ENCODE measurements around the gene GHDC. TPM values are rescaled to one million over a fixed set of nuclear protein-coding genes. Genes with fewer than 3 reads are reported as not detected.
A peak's percentile ranks its signal among the peaks of the same experiment; 100 is the strongest.

Gene GHDC
- total RNA-seq, 1 experiment from 2014 or later = 7.5 TPM

DNA sequence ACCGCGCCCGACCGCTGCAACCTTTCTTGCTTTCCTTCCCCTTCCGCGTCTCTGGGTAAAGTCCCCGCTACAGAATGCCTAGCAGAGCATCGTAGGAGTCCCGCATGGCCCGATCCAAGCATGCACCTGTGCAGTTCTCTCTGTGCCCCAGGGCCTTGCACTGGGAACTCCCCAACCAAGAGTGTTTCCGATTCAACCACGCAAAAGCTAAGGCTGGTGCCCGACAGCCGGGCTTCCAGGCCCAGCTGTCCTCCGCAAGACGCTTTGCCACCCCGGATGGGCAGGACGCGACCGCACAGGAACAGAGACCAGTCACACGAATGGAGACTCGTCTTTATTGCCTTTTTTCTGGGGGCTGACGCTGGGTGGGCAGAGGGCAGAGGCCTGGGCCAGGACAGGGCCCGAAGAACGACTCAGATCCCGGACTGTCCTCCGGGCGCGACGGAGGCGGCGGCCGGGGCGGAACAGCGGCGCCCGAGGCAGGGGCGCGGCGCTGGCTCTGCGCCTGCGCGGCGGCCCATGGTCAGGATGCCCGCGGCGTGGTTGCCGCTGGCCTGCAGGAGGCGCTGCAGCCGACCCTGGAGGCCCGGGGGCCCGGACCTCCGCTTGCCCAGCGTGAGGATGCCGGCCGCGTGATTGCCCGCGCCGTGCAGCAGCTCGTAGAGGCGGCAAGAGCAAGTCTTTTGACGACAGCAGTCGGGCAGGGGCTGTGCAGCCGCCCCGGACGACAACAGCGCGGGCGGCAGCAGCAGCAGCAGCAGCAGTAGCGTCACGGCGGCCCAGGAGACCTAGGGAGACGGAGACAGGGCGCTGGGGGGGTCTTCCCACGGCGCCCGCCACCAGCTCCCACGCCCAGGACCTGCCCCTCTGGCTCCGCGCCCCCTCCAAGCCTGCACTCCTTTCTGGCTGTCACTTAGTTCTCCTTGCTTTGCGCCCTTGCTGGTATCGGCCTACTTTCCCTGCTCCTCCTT lies 10.3 kb downstream of the GHDC start (continued):
- TF ChIP-seq, protein P1, sequence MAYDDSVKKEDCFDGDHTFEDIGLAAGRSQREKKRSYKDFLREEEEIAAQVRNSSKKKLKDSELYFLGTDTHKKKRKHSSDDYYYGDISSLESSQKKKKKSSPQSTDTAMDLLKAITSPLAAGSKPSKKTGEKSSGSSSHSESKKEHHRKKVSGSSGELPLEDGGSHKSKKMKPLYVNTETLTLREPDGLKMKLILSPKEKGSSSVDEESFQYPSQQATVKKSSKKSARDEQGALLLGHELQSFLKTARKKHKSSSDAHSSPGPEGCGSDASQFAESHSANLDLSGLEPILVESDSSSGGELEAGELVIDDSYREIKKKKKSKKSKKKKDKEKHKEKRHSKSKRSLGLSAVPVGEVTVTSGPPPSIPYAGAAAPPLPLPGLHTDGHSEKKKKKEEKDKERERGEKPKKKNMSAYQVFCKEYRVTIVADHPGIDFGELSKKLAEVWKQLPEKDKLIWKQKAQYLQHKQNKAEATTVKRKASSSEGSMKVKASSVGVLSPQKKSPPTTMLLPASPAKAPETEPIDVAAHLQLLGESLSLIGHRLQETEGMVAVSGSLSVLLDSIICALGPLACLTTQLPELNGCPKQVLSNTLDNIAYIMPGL (CRISPR knock-in tag; IDR thresholded peaks at IDR 0.05) = no peak
- TF ChIP-seq NR3C1 (CRISPR knock-in tag; conservative IDR thresholded peaks at IDR 0.05; ENCODE audit: low read depth) = peak; percentile 94; the same call in 1 of the 2 replicates
- TF ChIP-seq, protein P2, sequence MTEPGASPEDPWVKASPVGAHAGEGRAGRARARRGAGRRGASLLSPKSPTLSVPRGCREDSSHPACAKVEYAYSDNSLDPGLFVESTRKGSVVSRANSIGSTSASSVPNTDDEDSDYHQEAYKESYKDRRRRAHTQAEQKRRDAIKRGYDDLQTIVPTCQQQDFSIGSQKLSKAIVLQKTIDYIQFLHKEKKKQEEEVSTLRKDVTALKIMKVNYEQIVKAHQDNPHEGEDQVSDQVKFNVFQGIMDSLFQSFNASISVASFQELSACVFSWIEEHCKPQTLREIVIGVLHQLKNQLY (CRISPR knock-in tag; IDR thresholded peaks at IDR 0.05) = no peak
- peak; percentile 68 for TF ChIP-seq ZNF263 (CRISPR knock-in tag; IDR thresholded peaks at IDR 0.05; ENCODE audit: low read depth)
- TF ChIP-seq CREM (CRISPR knock-in tag; IDR thresholded peaks at IDR 0.05) = peak; percentile 63; the same call in 1 of the 2 replicates
- no peak for TF ChIP-seq GRHL2 (CRISPR knock-in tag; IDR thresholded peaks at IDR 0.05; ENCODE audit: insufficient replicate concordance, severe bottlenecking)
- TF ChIP-seq, protein P3, sequence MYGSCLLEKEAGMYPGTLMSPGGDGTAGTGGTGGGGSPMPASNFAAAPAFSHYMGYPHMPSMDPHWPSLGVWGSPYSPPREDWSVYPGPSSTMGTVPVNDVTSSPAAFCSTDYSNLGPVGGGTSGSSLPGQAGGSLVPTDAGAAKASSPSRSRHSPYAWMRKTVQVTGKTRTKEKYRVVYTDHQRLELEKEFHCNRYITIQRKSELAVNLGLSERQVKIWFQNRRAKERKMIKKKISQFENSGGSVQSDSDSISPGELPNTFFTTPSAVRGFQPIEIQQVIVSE (CRISPR knock-in tag; IDR thresholded peaks at IDR 0.05; ENCODE audit: borderline replicate concordance) = no peak
- TF ChIP-seq, protein P4, sequence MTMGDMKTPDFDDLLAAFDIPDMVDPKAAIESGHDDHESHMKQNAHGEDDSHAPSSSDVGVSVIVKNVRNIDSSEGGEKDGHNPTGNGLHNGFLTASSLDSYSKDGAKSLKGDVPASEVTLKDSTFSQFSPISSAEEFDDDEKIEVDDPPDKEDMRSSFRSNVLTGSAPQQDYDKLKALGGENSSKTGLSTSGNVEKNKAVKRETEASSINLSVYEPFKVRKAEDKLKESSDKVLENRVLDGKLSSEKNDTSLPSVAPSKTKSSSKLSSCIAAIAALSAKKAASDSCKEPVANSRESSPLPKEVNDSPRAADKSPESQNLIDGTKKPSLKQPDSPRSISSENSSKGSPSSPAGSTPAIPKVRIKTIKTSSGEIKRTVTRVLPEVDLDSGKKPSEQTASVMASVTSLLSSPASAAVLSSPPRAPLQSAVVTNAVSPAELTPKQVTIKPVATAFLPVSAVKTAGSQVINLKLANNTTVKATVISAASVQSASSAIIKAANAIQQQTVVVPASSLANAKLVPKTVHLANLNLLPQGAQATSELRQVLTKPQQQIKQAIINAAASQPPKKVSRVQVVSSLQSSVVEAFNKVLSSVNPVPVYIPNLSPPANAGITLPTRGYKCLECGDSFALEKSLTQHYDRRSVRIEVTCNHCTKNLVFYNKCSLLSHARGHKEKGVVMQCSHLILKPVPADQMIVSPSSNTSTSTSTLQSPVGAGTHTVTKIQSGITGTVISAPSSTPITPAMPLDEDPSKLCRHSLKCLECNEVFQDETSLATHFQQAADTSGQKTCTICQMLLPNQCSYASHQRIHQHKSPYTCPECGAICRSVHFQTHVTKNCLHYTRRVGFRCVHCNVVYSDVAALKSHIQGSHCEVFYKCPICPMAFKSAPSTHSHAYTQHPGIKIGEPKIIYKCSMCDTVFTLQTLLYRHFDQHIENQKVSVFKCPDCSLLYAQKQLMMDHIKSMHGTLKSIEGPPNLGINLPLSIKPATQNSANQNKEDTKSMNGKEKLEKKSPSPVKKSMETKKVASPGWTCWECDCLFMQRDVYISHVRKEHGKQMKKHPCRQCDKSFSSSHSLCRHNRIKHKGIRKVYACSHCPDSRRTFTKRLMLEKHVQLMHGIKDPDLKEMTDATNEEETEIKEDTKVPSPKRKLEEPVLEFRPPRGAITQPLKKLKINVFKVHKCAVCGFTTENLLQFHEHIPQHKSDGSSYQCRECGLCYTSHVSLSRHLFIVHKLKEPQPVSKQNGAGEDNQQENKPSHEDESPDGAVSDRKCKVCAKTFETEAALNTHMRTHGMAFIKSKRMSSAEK (CRISPR knock-in tag; IDR thresholded peaks at IDR 0.05; ENCODE audit: borderline replicate concordance) = 0 out of 2 replicates have a peak, but pooled peaks have one; percentile 77
- no peak for TF ChIP-seq GTF2I (CRISPR knock-in tag; conservative IDR thresholded peaks at IDR 0.05)
- TF ChIP-seq, protein P5, sequence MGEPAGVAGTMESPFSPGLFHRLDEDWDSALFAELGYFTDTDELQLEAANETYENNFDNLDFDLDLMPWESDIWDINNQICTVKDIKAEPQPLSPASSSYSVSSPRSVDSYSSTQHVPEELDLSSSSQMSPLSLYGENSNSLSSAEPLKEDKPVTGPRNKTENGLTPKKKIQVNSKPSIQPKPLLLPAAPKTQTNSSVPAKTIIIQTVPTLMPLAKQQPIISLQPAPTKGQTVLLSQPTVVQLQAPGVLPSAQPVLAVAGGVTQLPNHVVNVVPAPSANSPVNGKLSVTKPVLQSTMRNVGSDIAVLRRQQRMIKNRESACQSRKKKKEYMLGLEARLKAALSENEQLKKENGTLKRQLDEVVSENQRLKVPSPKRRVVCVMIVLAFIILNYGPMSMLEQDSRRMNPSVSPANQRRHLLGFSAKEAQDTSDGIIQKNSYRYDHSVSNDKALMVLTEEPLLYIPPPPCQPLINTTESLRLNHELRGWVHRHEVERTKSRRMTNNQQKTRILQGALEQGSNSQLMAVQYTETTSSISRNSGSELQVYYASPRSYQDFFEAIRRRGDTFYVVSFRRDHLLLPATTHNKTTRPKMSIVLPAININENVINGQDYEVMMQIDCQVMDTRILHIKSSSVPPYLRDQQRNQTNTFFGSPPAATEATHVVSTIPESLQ (CRISPR knock-in tag; IDR thresholded peaks at IDR 0.05) = no peak
- peak; percentile 72; the same call in 1 of the 2 replicates for TF ChIP-seq IRF2 (CRISPR knock-in tag; IDR thresholded peaks at IDR 0.05; ENCODE audit: borderline replicate concordance, low read depth)
- TF ChIP-seq SP1 (CRISPR knock-in tag; conservative IDR thresholded peaks at IDR 0.05) = peak; percentile 47; the same call in 1 of the 2 replicates

All from WTC11 (cell line).